Stimulated activated CD4-positive, alpha-beta T cell treated with anti-CD3 and anti-CD28 coated beads, Interleukin-15, amount 100 ng/mL, for 24 hours (primary cell): Measurements from ENCODE around the gene TAF9.
A peak's percentile ranks its signal among the peaks of the same experiment; 100 is the strongest.

Experiments
- DNase-seq: peaks from one replicate; pipeline ENCODE4 v3.0.0-alpha.2; 2020

TAF9 gene

GRCh38 chr5:69369340-69370121, at the start of gene TAF9, which contains the start of the genes AK6 and RAD17:
TSS of gene TAF9 (minus strand) at chr5:69369520. CDS start at chr5:69365737, 3,783 bp downstream.
TSS of gene AK6 (minus strand) at chr5:69369520. CDS start at chr5:69369490, 30 bp downstream.
TSS of gene RAD17 (plus strand) at chr5:69369818. CDS start at chr5:69372209, 2,391 bp downstream.
- peak; percentile 95 for DNase-seq

GRCh38 chr5:69418554-69418953, 49.2 kb upstream of the TAF9 start:
- DNase-seq, result no peak

- DNase-seq, result no peak
Observed at GRCh38 chr5:69416699-69417098, 47.4 kb upstream of the TAF9 start.

- DNase-seq, result no peak
Observed at GRCh38 chr5:69416180-69416579, 46.9 kb upstream of the TAF9 start.

- no peak for DNase-seq
Observed at GRCh38 chr5:69415584-69415958, 46.3 kb upstream of the TAF9 start.

- peak; percentile 72 for DNase-seq
Observed at GRCh38 chr5:69414885-69415583, 45.7 kb upstream of the TAF9 start, which contains the start of gene MARVELD2. TSS of gene MARVELD2 (plus strand) at chr5:69415116. CDS start at chr5:69419386, 4,270 bp downstream.

GRCh38 chr5:69404659-69405330, 35.5 kb upstream of the TAF9 start:
- no peak for DNase-seq

GRCh38 chr5:69378376-69378775, 9.1 kb upstream of the TAF9 start:
- DNase-seq, result no peak

GRCh38 chr5:69374911-69375446, 5.7 kb upstream of the TAF9 start:
- DNase-seq, result no peak

GRCh38 chr5:69372394-69372793, 3.1 kb upstream of the TAF9 start:
- DNase-seq, result no peak

GRCh38 chr5:69370335-69370734, 1.0 kb upstream of the TAF9 start:
- peak; percentile 17 for DNase-seq

GRCh38 chr5:69368458-69369339, 621 bp downstream of the TAF9 start:
- DNase-seq, result peak; percentile 34

- DNase-seq, result no peak
Observed at GRCh38 chr5:69367697-69368279, 1.5 kb downstream of the TAF9 start.

GRCh38 chr5:69364850-69365249, 4.5 kb downstream of the TAF9 start:
- no peak for DNase-seq

- DNase-seq, result no peak
Observed at GRCh38 chr5:69364414-69364813, 4.9 kb downstream of the TAF9 start.

- DNase-seq, result no peak
Observed at GRCh38 chr5:69360442-69360841, 8.9 kb downstream of the TAF9 start.

GRCh38 chr5:69359699-69360098, 9.6 kb downstream of the TAF9 start:
- no peak for DNase-seq

GRCh38 chr5:69350664-69351063, 18.7 kb downstream of the TAF9 start:
- DNase-seq, result no peak

GRCh38 chr5:69343083-69343482, 26.2 kb downstream of the TAF9 start:
- no peak for DNase-seq

- DNase-seq, result no peak
Observed at GRCh38 chr5:69341520-69342161, 27.7 kb downstream of the TAF9 start.

GRCh38 chr5:69335341-69335935, 33.9 kb downstream of the TAF9 start:
- DNase-seq, result no peak
